ENCODE data around the gene C9orf40. TPM values are rescaled to one million over a fixed set of nuclear protein-coding genes. Genes with fewer than 3 reads are reported as not detected.

Gene C9orf40
- polyA plus RNA-seq, 1 donor (not counting 4 experiments of a cell fraction or from before 2014, with no cell fraction given), result 5.1 TPM

- no peak for DNase-seq (ENCODE audit: low read depth, low spot score)
- Histone ChIP-seq H3K27ac (ENCODE audit: control insufficient read depth, insufficient read depth, low read length) (no peak overlapping the region), H3K4me1 (ENCODE audit: control insufficient read depth, extremely low read depth, insufficient read depth, low read length) (no peaks in the 10 kb centered on the region), H3K27me3 (ENCODE audit: control insufficient read depth, extremely low read depth, insufficient read depth, low read length) (no peaks in the 10 kb centered on the region), H2AFZ (ENCODE audit: control insufficient read depth, low read length) (no peak overlapping the region), H3K79me2 (ENCODE audit: control insufficient read depth, insufficient read depth, low read length) (no peaks in the 10 kb centered on the region), H3K9me1 (ENCODE audit: control insufficient read depth, extremely low read depth, insufficient read depth, low read length) (no peaks in the 10 kb centered on the region), H4K20me1 (ENCODE audit: control insufficient read depth, extremely low read depth, insufficient read depth, low read length) (no peaks in the 10 kb centered on the region), H3K4me3 (ENCODE audit: control insufficient read depth in 2 of 3, extremely low read depth in 1 of 3, insufficient read depth in 2 of 3, low read depth in 1 of 3, low read length in 3 of 3) (no peak overlapping the region), H3K36me3 (ENCODE audit: control insufficient read depth in 2 of 2, extremely low read depth in 1 of 2, insufficient read depth in 2 of 2, low read length in 2 of 2) (no peaks in the 10 kb centered on the region), H3K4me2 (ENCODE audit: control insufficient read depth, extremely low read depth, insufficient read depth, low read depth, low read length) (no peak overlapping the region), H3K9me3 (ENCODE audit: control insufficient read depth, low read depth, low read length) (no peaks in the 10 kb centered on the region), H3K9ac (ENCODE audit: control insufficient read depth, extremely low read depth, insufficient read depth, low read length) (no peak overlapping the region)
- FAIRE-seq, result no peak
- dilution Hi-C loops (cut with MboI; ENCODE audit: extremely low pct_ligation_motif_present, low sequenced_read_pairs), result no loop called here
- no peak for TF ChIP-seq EZH2 (IDR thresholded peaks at IDR 0.05; ENCODE audit: low read length)
- TF ChIP-seq CTCF (optimal IDR thresholded peaks at IDR 0.05 in 1 of 3, IDR thresholded peaks at IDR 0.05 in 1 of 3, conservative IDR thresholded peaks at IDR 0.05 in 1 of 3; ENCODE audit: extremely low read depth in 1 of 3, insufficient read depth in 2 of 3, low read length in 3 of 3), result no peak
Observed at GRCh38 chr9:74975538-74975937, 22.8 kb upstream of the C9orf40 start.

GRCh38 chr9:74974558-74974957, 21.8 kb upstream of the C9orf40 start:
- DNase-seq (ENCODE audit: low read depth, low spot score) (no peak), FAIRE-seq (no peak)
- Histone ChIP-seq H3K9ac (ENCODE audit: control insufficient read depth, extremely low read depth, insufficient read depth, low read length) (no peak overlapping the region), H3K79me2 (ENCODE audit: control insufficient read depth, insufficient read depth, low read length) (no peaks in the 10 kb centered on the region), H3K4me2 (ENCODE audit: control insufficient read depth, extremely low read depth, insufficient read depth, low read depth, low read length) (no peak overlapping the region), H3K9me1 (ENCODE audit: control insufficient read depth, extremely low read depth, insufficient read depth, low read length) (no peaks in the 10 kb centered on the region), H3K4me1 (ENCODE audit: control insufficient read depth, extremely low read depth, insufficient read depth, low read length) (no peaks in the 10 kb centered on the region), H2AFZ (ENCODE audit: control insufficient read depth, low read length) (no peak overlapping the region), H3K4me3 (ENCODE audit: control insufficient read depth in 2 of 3, extremely low read depth in 1 of 3, insufficient read depth in 2 of 3, low read depth in 1 of 3, low read length in 3 of 3) (no peak overlapping the region), H3K9me3 (ENCODE audit: control insufficient read depth, low read depth, low read length) (no peaks in the 10 kb centered on the region), H3K27ac (ENCODE audit: control insufficient read depth, insufficient read depth, low read length) (no peak overlapping the region), H4K20me1 (ENCODE audit: control insufficient read depth, extremely low read depth, insufficient read depth, low read length) (no peaks in the 10 kb centered on the region), H3K36me3 (ENCODE audit: control insufficient read depth in 2 of 2, extremely low read depth in 1 of 2, insufficient read depth in 2 of 2, low read length in 2 of 2) (no peaks in the 10 kb centered on the region), H3K27me3 (ENCODE audit: control insufficient read depth, extremely low read depth, insufficient read depth, low read length) (no peaks in the 10 kb centered on the region)
- TF ChIP-seq EZH2 (IDR thresholded peaks at IDR 0.05; ENCODE audit: low read length) (no peak), CTCF (optimal IDR thresholded peaks at IDR 0.05 in 1 of 3, IDR thresholded peaks at IDR 0.05 in 1 of 3, conservative IDR thresholded peaks at IDR 0.05 in 1 of 3; ENCODE audit: extremely low read depth in 1 of 3, insufficient read depth in 2 of 3, low read length in 3 of 3) (no peak)
- dilution Hi-C loops (cut with MboI; ENCODE audit: extremely low pct_ligation_motif_present, low sequenced_read_pairs), result no loop called here

All from keratinocyte (primary cell).